Ecto neural progenitor cell (in vitro differentiated cells): ENCODE measurements around the gene POLR2J2.
"Not testable (repeated sequence)": the region's sequence is repeated elsewhere in the genome, so short reads cannot be mapped to it uniquely, and the experiment has no call there.

Experiments
- DNase-seq: peaks from one replicate; pipeline ENCODE4 v3.0.0-alpha.2; 2018; ENCODE audit warnings: low spot score

Gene POLR2J2

DNA sequence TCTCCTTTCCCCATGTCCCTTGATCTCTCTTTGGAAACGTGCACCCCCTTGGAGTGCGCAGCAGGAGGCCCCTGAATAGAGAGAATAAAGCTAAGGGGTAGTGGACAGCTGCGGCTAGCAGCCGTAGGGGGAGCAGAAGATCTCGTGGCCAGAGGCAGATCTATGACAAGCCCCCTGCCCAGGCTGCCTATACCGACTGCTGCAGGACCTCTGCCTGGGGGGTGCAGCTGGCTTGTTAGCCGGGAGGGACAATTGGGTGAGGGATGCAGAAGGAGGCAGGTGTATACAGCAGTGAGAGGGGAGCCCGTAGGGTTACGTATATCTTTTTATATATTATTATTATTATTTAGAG lies 469 bp upstream of the POLR2J2 start:
- not testable (repeated sequence) for DNase-seq

DNA sequence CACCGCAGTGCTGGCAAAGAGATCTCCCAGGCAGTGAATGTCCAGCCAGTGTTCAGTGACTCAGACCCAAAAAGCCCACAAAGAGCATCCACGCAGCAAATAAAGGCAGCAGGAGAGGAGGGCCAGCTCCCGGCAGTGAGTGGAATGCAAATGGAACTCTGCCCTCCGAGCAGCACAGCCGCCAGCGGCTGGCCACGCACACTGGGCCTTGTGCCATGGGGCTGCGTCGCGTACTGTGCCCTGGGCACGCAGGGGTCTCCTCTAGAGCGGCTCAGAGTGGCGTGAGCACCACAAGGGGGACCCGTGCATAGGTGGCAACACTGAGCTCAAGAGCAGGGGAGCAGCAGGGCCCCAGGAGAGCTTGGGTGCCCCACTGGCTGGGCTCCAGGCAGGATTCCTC lies 3.9 kb downstream of the POLR2J2 start:
- DNase-seq, result not testable (repeated sequence)

DNA sequence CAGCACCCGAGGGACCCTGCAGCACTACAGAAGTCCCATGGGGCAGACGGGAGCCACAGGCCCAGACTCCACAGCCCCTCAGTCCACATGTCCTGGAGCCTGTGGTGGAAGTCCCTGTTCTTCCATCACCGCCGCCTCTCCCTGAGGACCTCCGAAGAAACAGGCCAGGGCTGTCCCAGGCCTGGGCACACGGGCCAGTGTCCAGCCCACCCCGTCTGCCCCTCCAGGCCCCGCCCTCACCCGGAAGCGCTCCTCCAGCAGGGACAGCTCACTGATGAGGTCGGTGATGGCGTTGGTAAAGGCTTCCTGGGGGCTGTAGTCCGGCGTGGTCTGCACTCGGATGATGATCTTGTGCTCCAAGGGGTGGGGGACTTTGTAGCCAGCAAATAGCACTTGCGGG lies 4.6 kb downstream of the POLR2J2 start:
- not testable (repeated sequence) for DNase-seq

DNA sequence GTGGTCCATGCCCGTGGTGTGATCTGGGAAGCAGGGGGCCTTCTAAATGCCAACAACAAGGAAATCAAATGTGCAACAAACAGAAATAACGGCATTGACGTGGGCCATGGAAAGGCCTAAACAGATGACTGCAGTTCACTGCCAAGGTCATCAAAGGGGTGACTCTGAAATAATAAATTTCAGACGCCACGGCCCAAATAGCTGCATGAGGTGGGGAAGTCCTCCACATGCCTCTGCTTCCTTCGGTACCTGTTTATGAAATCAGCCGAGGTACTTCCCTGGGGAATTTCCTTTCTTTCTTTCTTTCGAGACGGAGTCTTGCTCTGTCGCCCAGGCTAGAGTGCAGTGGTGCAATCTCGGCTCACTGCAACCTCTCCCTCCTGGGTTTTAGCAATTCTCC lies 6.7 kb downstream of the POLR2J2 start:
- DNase-seq, result not testable (repeated sequence)

DNA sequence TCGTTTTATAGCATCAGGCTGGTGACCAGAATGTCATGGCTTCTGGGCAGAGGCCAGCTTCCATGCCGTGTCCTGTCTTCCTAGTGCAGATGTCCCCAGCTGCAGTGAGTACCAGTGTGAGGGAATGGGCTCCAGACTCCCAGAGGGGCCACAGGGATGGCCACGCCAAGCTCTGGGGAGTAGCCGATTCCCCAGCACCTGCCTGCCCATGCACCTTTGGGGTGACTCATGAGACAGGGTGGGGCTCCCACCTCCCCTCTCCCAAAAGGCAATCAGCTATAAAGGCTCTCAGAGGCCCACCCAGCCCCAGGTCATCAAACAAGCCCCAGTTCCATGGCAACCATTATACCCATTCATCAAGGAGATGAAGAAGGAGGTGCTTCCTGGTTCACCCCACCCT lies 21.5 kb downstream of the POLR2J2 start, which contains the start of gene SPDYE2B:
Gene SPDYE2B, plus strand, starts transcription at position 396 of the 400 bp plus-strand sequence. CDS start 2,030 bp downstream, outside the sequence.
- not testable (repeated sequence) for DNase-seq

DNA sequence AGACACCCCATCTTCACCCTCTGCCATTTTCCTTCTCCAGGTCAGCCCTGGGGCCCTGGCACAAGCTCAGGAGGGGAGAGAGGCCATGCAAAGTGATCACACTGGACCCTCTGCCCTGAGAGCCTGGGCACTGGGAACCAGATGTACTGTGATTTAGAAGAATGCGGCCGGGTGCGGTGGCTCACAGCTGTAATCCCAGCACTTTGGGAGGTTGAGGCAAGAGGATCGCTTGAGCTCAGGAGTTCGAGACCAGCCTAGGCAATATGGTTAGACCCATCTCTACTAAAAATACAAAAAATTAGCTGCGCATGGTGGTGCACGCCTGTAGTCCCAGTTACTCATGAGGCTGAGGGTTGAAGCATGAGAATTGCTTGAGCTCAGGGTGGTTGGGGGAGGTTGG lies 23.6 kb downstream of the POLR2J2 start:
- DNase-seq, result not testable (repeated sequence)

DNA sequence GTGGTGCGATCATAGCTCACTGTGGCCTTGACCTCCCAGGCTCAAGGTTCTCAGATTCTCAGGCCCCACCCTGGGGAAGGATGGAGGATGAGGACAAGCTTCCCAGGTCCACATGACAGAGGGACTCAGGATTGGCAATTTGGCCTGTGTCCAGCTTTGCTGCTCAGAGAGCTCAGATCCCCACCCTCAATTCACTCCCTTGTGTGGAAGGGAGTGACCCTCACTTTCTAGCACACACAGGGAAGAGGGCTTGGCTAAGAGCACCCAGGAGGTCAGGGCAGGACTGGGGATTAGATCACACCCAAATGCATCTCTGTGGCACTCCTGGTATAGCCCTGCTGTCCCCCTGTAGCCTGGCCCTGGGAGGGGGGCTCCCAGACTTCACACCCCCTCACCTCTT lies 28.1 kb downstream of the POLR2J2 start:
- DNase-seq, result not testable (repeated sequence)

DNA sequence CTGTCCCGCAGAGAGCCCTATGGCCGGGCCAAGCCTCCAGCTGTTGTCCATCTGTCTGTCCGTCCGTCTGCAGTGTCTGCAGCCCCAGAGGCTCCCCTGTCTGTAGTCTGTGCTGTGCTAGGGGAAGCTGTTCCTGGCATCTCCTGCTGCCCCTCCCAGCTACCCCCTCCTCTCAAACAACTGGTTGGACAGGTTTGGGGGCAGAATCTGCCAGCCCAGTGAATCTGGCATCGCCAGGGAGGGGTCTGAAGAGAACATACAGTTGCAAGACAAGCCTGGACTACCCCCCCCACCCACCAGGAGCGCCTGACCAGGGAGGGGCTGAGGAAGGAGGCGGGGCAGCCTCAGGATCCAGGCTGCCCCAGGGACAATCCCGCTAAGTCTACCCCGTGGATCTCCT lies 28.8 kb downstream of the POLR2J2 start, which contains the start of gene UPK3BL1:
Gene UPK3BL1, minus strand, starts transcription at position 101 of the 400 bp plus-strand sequence. Its CDS starts 50 bp downstream, at position 51.
- not testable (repeated sequence) for DNase-seq

DNA sequence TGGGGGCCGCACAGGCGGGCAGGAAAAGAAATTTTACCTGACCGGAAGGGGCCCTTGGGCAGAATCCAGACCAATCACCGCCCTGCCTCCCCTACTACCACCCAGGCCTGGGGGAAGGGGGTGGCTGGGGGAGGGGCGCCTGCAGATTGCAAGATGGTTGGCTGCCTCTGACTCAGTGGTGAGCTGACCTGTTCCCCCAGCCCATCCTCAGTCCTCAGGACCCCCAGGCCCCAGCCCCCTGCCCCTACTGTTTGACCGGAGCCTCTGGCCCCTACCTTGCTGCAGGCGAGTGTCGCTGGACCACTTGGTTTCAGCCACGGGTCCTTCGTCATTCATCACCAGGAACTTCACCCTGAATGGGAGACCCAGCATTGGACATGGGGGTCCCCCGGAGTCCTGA lies 32.6 kb downstream of the POLR2J2 start:
- peak; percentile 21 for DNase-seq

DNA sequence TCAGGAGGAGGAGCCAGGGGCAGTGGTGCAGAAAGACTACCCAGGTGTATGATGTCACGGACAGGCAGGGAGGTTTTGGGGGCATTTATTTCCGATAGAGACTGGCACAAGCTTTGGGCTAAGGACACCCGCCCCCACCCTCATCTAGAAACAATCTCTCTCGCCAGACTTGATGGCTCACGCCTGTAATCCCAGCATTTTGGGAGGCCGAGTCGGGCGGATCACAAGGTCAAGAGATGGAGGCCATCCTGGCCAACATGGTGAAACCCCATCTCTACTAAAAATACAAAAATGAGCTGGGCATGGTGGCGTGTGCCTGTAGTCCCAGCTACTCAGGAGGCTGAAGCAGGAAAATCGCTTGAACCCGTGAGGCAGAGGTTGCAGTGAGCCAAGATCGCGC lies 34.5 kb downstream of the POLR2J2 start:
- not testable (repeated sequence) for DNase-seq

DNA sequence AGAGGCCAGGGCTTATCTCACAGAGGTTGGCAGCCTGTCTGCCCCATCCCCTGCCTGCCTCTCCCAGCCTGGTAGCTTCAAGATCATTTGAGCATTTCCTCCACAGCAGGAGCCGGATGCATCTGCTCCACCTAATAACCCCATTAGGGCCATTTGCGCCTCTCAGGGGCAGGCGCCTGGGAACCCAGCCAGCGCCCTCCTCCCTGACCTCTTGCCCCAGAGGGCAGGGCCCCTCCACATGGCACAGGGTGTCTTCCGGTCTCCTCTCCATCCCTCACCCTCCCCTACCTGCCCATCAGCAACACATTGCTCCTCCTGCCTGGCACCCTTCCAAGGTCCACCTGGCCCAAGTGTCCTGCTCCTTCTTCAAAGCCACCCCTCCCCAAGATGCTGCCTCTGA lies 36.1 kb downstream of the POLR2J2 start:
- not testable (repeated sequence) for DNase-seq

DNA sequence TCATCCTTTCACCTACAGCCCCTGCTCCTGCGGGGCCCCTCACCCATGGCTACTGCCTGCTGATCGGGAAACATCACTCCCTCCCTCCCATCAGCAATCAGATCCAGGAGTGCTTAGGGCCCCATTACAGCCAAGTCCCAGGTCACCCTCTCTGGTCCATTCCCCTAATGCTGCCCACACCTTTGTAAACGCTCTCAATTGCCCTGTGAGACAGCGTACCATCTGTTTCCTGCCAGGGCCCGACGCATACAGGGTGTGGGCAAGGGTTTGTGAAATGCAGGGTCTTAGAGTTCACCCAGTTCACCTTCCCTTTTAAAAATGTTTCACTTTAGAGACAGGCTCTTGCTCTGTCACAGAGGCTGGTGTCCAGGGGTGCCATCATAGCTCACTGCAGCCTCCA lies 37.2 kb downstream of the POLR2J2 start:
- not testable (repeated sequence) for DNase-seq

DNA sequence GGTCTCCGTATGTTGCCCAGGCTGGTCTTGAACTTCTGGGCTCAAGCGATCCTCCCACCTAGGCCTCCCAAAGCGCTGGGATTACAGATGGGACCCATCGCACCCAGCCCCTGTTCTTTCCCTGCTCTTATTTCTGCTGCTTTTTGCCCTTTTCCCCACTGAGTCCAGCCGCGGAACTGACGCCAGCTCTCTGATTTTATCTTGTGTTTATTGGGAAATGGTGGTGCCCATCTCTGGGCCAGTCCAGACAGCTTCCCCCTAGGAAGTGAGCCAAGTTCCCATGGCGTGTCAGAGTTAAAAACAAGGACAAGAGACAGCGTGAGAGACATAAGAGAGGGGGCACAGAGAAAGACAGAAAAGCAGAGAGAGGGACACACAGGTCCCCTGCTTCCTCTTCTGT lies 40.8 kb downstream of the POLR2J2 start:
- not testable (repeated sequence) for DNase-seq

DNA sequence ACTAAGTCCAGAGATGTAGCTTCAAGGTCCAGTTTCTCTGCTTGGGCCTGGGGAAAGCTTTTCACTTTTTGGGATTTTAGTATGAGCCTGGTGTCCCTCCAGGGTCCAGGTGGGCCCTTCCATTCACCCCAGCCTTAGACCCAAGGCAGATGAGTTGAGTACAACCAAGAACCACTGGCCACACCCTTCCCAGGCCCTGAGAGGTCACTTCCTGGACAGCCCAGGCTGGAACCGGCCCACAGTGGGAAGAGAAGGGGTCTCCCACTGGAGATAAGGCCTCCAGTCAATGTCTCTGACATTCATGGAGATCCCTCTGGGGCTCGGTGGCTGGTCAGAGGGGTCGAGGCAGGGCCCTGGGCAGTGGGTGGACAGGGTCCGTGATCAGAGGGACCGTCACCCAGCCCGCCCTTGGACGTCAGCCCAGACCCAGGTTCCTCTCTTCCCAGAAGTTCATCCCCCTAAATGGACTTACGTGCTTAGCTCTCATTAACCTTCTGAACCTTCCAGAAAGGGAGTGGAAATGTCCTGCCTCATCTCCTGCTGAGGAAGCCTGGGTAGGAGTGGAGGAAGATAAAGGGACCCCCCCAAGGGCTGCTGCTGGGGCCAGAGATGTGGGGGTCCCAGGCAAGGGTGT lies 44.1 kb downstream of the POLR2J2 start:
- not testable (repeated sequence) for DNase-seq

DNA sequence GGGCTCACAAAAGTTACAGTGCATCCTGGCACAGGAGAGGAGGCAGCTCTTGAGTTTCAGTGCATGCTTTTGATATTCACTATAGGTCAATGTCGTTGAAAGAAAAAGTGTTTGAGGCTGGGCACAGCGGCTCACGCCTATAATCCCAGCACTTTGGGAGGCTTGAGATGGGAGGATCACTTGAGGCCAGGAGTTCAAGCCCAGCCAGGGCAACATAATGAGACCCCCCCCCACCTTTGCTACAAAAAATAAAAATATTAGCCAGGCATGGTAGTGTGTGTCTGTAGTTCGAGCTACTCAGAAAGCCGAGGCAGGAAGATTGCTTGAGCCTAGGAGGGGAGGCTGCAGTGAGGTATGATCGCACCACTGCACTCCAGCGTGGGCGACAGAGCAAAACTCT lies 53.3 kb downstream of the POLR2J2 start:
- peak; percentile 17 for DNase-seq

DNA sequence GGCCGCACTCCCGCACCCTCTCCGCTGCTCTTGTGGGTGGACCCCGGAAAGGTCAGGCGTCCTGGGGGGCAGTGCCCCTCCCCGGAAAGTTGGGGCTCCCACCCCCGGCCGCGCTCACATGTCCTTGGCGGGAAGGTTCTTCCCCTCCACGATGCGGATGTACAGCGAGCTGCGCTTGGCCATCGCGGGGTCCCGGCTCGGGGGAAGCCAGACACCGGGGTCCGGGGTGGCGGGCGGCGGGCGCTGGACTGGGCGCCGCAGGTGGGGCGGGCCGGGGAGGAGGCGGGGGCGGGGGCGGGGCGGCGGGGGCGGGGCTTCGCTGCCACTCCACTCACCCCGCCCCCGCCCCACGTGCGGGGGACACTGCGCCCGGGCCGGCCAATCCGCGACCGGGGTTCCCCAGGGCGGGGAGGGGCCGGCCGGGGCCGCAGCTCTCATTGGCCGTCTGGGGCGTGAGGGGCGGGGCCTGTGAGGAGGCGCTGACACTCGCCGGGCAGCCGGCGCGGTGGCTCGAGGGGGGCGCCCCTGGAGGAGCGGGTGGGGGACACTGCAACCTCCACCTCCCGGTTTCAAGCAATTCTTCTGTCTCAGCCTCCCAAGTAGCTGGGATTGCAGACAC lies 54.8 kb downstream of the POLR2J2 start, which contains the start of gene RASA4:
Gene RASA4, minus strand, starts transcription at position 250 of the 619 bp plus-strand sequence. Its CDS starts 67 bp downstream, at position 183.
- DNase-seq, result peak; percentile 57
